Loucy (cell line): ENCODE measurements around the gene SEMA6D.

Source experiments
- CTCF ChIP-seq: fragments of 200-600 bp; sonication (generic); conservative IDR thresholded peaks from 2 replicates; pipeline ENCODE4 v1.5.1; 2014; ENCODE audit warnings: mild to moderate bottlenecking, antibody characterized with exemption, low read length
- EZH2phosphoT487 ChIP-seq: fragments of 200-600 bp; IDR thresholded peaks from 2 replicates; pipeline ENCODE4 v1.6.1; 2018; ENCODE audit warnings: antibody characterized with exemption, mild to moderate bottlenecking, moderate library complexity, borderline replicate concordance

GRCh38 chr15:47754312-47754711 is 37.0 kb downstream of the SEMA6D start:
- no peak for TF ChIP-seq CTCF
- TF ChIP-seq EZH2phosphoT487, result no peak
